A549 (cell line): ENCODE data around the gene CEBPE. TPM values are rescaled to one million over a fixed set of nuclear protein-coding genes. Genes with fewer than 3 reads are reported as not detected.
A peak's percentile ranks its signal among the peaks of the same experiment; 100 is the strongest.

Experiments used
- ATAC-seq, 2 experiments: fragments of 200-7000 bp in 1 of 2; fragments of >200 bp in 1 of 2; cut with Nextera tagmentation in 1 of 2; cut with Tn5 transposase in 1 of 2; 3 replicates each; pipeline versions ENCODE4 v1.8.0 to v1.9.1; 2018 to 2020; ENCODE audit warnings: mild to moderate bottlenecking in 1 of 2, moderate library complexity in 1 of 2
- CTCF ChIA-PET: fragments of 300-600 bp; sonication (Branson Sonifier 250); formaldehyde crosslinking; extraction: SDS; loops from one replicate; lab custom pipeline; 2021; ENCODE audit warnings: antibody characterized with exemption, inconsistent platforms; lab: Yijun Ruan, JAX
- POLR2A ChIA-PET: fragments of 350-600 bp; formaldehyde crosslinking; extraction: SDS; loops from one replicate; lab custom pipeline; 2021; ENCODE audit warnings: antibody characterized with exemption, inconsistent platforms; lab: Yijun Ruan, JAX
- DNase-seq, 2 experiments: peaks; one replicate each; pipeline versions ENCODE4 v3.0.0 to v3.0.0-alpha.2; 2011 to 2016; ENCODE audit warnings: low read depth in 1 of 2, low spot score in 1 of 2
- FAIRE-seq: peaks from 2 replicates; lab custom pipeline; 2011; peaks lifted over from hg19 to GRCh38; lab: Jason Lieb, UNC
- H3K27ac ChIP-seq, 2 experiments: fragments of >200 bp; sonication (Bioruptor Twin); formaldehyde crosslinking; 3 replicates each; pipeline ENCODE4 v1.5.1; 2016 to 2017
- H3K4me1 ChIP-seq: fragments of >200 bp; sonication (Bioruptor Twin); formaldehyde crosslinking; 3 replicates; pipeline ENCODE4 v1.6.1; 2016
- H3K4me2 ChIP-seq: fragments of >200 bp; sonication (Bioruptor Twin); formaldehyde crosslinking; 3 replicates; pipeline ENCODE4 v1.6.1; 2016
- H3K4me3 ChIP-seq: fragments of >200 bp; sonication (Bioruptor Twin); formaldehyde crosslinking; 3 replicates; pipeline ENCODE4 v1.5.1; 2016
- H3K9me3 ChIP-seq: fragments of >200 bp; sonication (Bioruptor Twin); formaldehyde crosslinking; 3 replicates; pipeline ENCODE4 v1.6.1; 2016
- ATOH8 ChIP-seq: fragments of 250-450 bp; sonication (Bioruptor Pico); IDR thresholded peaks from 2 replicates; pipeline ENCODE4 v1.5.0; 2020; ENCODE audit warnings: low read depth, mild to moderate bottlenecking, moderate library complexity
- CBX8 ChIP-seq: fragments of 200-600 bp; sonication (generic); IDR thresholded peaks from 2 replicates; pipeline ENCODE4 v1.6.1; 2016
- CTCF ChIP-seq: fragments of >200 bp; sonication (Bioruptor Twin); formaldehyde crosslinking; IDR thresholded peaks from 3 replicates; pipeline ENCODE4 v1.5.1; 2016
- EHMT2 ChIP-seq: fragments of 200-600 bp; sonication (generic); IDR thresholded peaks from 2 replicates; pipeline ENCODE4 v1.6.1; 2016; ENCODE audit warnings: antibody characterized with exemption, low read depth, mild to moderate bottlenecking, moderate library complexity
- EP300 ChIP-seq, 2 experiments: fragments of >200 bp; sonication (Bioruptor Twin); formaldehyde crosslinking; IDR thresholded peaks; 2 replicates in 1 of 2; 3 replicates in 1 of 2; pipeline ENCODE4 v1.6.1; 2016 to 2017
- ESRRA ChIP-seq: fragments of 150-350 bp; IDR thresholded peaks from 2 replicates; pipeline ENCODE4 v1.6.1; 2014; ENCODE audit warnings: mild to moderate bottlenecking, low read length, borderline replicate concordance
- FOSL2 ChIP-seq, 2 experiments: fragments of 450-650 bp in 1 of 2; fragments of >200 bp in 1 of 2; sonication (Bioruptor Twin) in 1 of 2; formaldehyde crosslinking; IDR thresholded peaks; 2 replicates each; pipeline versions ENCODE4 v1.5.0 to v1.6.1; 2016 to 2020; ENCODE audit warnings: mild to moderate bottlenecking in 1 of 2, moderate library complexity in 1 of 2
- FOXS1 ChIP-seq: fragments of 250-450 bp; sonication (Bioruptor Pico); IDR thresholded peaks from 2 replicates; pipeline ENCODE4 v1.5.0; 2020; ENCODE audit warnings: mild to moderate bottlenecking, moderate library complexity
- GATA3 ChIP-seq: IDR thresholded peaks from 2 replicates; pipeline ENCODE4 v1.6.1; 2012; ENCODE audit warnings: borderline replicate concordance
- HDAC2 ChIP-seq: fragments of 200-600 bp; sonication (generic); IDR thresholded peaks from 2 replicates; pipeline ENCODE4 v1.6.1; 2016
- HES2 ChIP-seq: fragments of >200 bp; sonication (Bioruptor Twin); formaldehyde crosslinking; IDR thresholded peaks from 2 replicates; pipeline ENCODE4 v1.6.1; 2016
- HMGXB4 ChIP-seq: fragments of 250-450 bp; sonication (Bioruptor Pico); IDR thresholded peaks from 2 replicates; pipeline ENCODE4 v1.5.0; 2021; ENCODE audit warnings: mild to moderate bottlenecking, moderate library complexity, borderline replicate concordance
- HOXB5 ChIP-seq: fragments of 250-450 bp; sonication (Bioruptor Pico); IDR thresholded peaks from 2 replicates; pipeline ENCODE4 v1.5.0; 2020; ENCODE audit warnings: mild to moderate bottlenecking, moderate library complexity
- JUN ChIP-seq, 2 experiments: fragments of >200 bp; sonication (Bioruptor Twin); formaldehyde crosslinking; IDR thresholded peaks; 2 replicates in 1 of 2; 3 replicates in 1 of 2; pipeline ENCODE4 v1.6.1; 2016 to 2017
- JUNB ChIP-seq: fragments of >200 bp; sonication (Bioruptor Twin); formaldehyde crosslinking; IDR thresholded peaks from 2 replicates; pipeline ENCODE4 v1.6.1; 2016
- MAFK ChIP-seq: fragments of 450-650 bp; IDR thresholded peaks from 2 replicates; pipeline ENCODE4 v1.6.1; 2014; ENCODE audit not compliant: partially characterized antibody
- MAX ChIP-seq: IDR thresholded peaks from 2 replicates; pipeline ENCODE4 v1.6.1; 2012
- MYC ChIP-seq: IDR thresholded peaks from 2 replicates; pipeline ENCODE4 v1.6.1; 2012; ENCODE audit warnings: mild to moderate bottlenecking, inconsistent platforms, low read length, improper control_type of control experiment, borderline replicate concordance
- PBX3 ChIP-seq: IDR thresholded peaks from 2 replicates; pipeline ENCODE4 v1.6.1; 2012
- POLR2A ChIP-seq: IDR thresholded peaks from 2 replicates; pipeline ENCODE4 v1.6.1; 2012; ENCODE audit warnings: mild to moderate bottlenecking, low read length
- RAD21 ChIP-seq, 2 experiments: fragments of >200 bp in 1 of 2; sonication (Bioruptor Twin) in 1 of 2; formaldehyde crosslinking in 1 of 2; IDR thresholded peaks in 1 of 2; conservative IDR thresholded peaks in 1 of 2; 2 replicates in 1 of 2; 3 replicates in 1 of 2; pipeline ENCODE4 v1.6.1; 2012 to 2018; ENCODE audit warnings: inconsistent platforms in 1 of 2
- RCOR1 ChIP-seq: fragments of 150-350 bp; IDR thresholded peaks from 2 replicates; pipeline ENCODE4 v1.6.1; 2014; ENCODE audit warnings: antibody characterized with exemption, low read length, low read depth
- RNF2 ChIP-seq: fragments of 200-600 bp; sonication (generic); IDR thresholded peaks from 2 replicates; pipeline ENCODE4 v1.6.1; 2016; ENCODE audit warnings: low read depth, mild to moderate bottlenecking, antibody characterized with exemption, moderate library complexity, borderline replicate concordance
- TFCP2L1 ChIP-seq: fragments of 250-450 bp; sonication (Bioruptor Pico); IDR thresholded peaks from 2 replicates; pipeline ENCODE4 v1.5.0; 2021; ENCODE audit warnings: mild to moderate bottlenecking
- ZC3H11A ChIP-seq: fragments of 450-650 bp; IDR thresholded peaks from 2 replicates; pipeline ENCODE4 v1.6.1; 2014; ENCODE audit warnings: antibody characterized with exemption, mild to moderate bottlenecking
- WGBS: methylation state at CpG from one replicate; pipeline ENCODE4 v1.1.6; 2017; ENCODE audit errors: missing lambda C conversion rate; 5-methylcytosine and 5-hydroxymethylcytosine counted together
- polyA plus RNA-seq, 4 experiments: library from polyadenylated mRNA; depleted of rRNA in 3 of 4; stranded (reverse); fragments of >200 nt; fragmentation: RNase III in 1 of 4; extraction: RNeasy Plus Mini Kit Qiagen cat#74134 plus additional on column Dnase treatment in 1 of 4; gene quantifications; 2 replicates in 3 of 4; 3 replicates in 1 of 4; pipeline ENCODE4 v1.2.3, GENCODE V29; 2011 to 2017
- TF ChIP-seq, protein P1 (sequence below): fragments of >200 bp; sonication (Bioruptor Twin); formaldehyde crosslinking; IDR thresholded peaks from 3 replicates; pipeline ENCODE4 v1.6.1; 2016

CEBPE gene
- polyA plus RNA-seq, 2 of the 4 experiments (the other 2 are of a cell fraction), result 0.05 TPM; not detected in 1

DNA sequence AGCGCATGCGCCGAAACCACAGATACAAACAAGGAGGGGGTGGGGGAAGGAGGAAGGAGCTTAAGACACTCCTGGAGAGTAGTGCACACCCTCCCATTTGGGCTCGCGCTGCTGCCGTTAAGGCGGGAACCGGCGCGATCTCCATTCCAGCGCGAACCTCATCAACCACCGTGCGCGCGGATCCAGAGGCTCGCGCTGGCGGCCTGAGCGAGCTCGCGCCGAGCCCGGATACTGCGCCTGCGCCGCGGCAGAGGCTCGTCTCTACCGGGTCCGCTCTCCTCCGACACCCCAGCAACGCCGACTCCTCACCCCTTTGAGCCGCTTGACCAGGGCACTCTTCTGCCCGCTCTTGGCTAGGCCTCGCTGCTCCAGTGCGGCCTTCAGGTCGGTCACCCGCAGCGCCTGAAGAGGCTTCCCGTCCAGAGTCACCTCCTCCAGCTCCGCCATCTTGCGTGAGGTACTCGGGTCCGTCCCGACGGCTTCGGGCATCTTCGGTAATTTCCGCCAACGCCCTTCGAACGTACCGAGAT is 24.3 kb downstream of the CEBPE start, which contains the start of gene ACIN1 (continued):
- TF ChIP-seq CTCF (no peak), HDAC2 (no peak), CBX8 (no peak), FOSL2 (IDR thresholded peaks at IDR 0.05) (no peak), FOSL2 (CRISPR knock-in tag; IDR thresholded peaks at IDR 0.05) (no peak), MAX (peak; percentile 22; the same call in 1 of the 2 replicates), MAFK (no peak), JUNB (no peak), RCOR1 (no peak), HES2 (no peak), ATOH8 (CRISPR knock-in tag) (no peak), RNF2 (no peak), ZC3H11A (no peak), POLR2A (peak; percentile 83), TFCP2L1 (CRISPR knock-in tag) (no peak), HMGXB4 (CRISPR knock-in tag) (no peak), EHMT2 (no peak), JUN (IDR thresholded peaks at IDR 0.05) (peak in 1 of 2 experiments; percentile 70; a peak in 2 of 5 replicates)
- TF ChIP-seq, protein P1, sequence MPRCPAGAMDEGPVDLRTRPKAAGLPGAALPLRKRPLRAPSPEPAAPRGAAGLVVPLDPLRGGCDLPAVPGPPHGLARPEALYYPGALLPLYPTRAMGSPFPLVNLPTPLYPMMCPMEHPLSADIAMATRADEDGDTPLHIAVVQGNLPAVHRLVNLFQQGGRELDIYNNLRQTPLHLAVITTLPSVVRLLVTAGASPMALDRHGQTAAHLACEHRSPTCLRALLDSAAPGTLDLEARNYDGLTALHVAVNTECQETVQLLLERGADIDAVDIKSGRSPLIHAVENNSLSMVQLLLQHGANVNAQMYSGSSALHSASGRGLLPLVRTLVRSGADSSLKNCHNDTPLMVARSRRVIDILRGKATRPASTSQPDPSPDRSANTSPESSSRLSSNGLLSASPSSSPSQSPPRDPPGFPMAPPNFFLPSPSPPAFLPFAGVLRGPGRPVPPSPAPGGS, result peak; percentile 10; the same call in 1 of the 3 replicates

- H3K4me1 ChIP-seq, result peaks cover 23% of the 10 kb centered on the region
- 3% methylated on average over 10 of the region's 14 CpGs for WGBS
- ChIA-PET POLR2A (interaction anchor here (0.5 to 2.7 kb wide), 23 partner anchors 9 to 227 kb away, joined by 3 to 36 read pairs (median 7); partner anchors contain the start of genes BCL2L2, HAUS4, PABPN1 and PPP1R3E), CTCF (interaction anchor here (0.9 to 5.2 kb wide), 17 partner anchors 10 to 216 kb away, joined by 3 to 71 read pairs (median 6); partner anchors contain the start of gene CDH24)
- no peak for FAIRE-seq
- H3K9me3 ChIP-seq, result no peaks in the 10 kb centered on the region
- peak in 1 of 2 experiments; percentile 69; a peak in 3 of 6 replicates for ATAC-seq
- peak overlapping the region; percentile 89 to 97 for H3K27ac ChIP-seq
- peak overlapping the region; percentile 98 for H3K4me2 ChIP-seq
- H3K4me3 ChIP-seq, result peak overlapping the region; percentile 62
- peak in 1 of 2 experiments; percentile 90 for DNase-seq
- no peak for TF ChIP-seq JUN (IDR thresholded peaks at IDR 0.05)
- TF ChIP-seq HOXB5, result no peak
- no peak for TF ChIP-seq FOXS1 (CRISPR knock-in tag)
- no peak for TF ChIP-seq HMGXB4 (CRISPR knock-in tag)
- no peak for TF ChIP-seq EP300 (IDR thresholded peaks at IDR 0.05)
- no peak for TF ChIP-seq GATA3
- no peak for TF ChIP-seq PBX3
- 0 out of 5 replicates have a peak, but pooled peaks of 1 of the 2 experiments have one; percentile 4 for TF ChIP-seq RAD21 (conservative IDR thresholded peaks at IDR 0.05 in 1 of 2, IDR thresholded peaks at IDR 0.05 in 1 of 2)
- TF ChIP-seq MYC, result no peak
- no peak for TF ChIP-seq ESRRA
Observed at GRCh38 chr14:23093991-23094665, 24.9 kb downstream of the CEBPE start.
